HepG2 (cell line): ENCODE results near the gene TBX5. TPM values are rescaled to one million over a fixed set of nuclear protein-coding genes. Genes with fewer than 3 reads are reported as not detected.

Experiments used
- ATAC-seq: fragments of 200-7000 bp; cut with Tn5 transposase; 3 replicates; pipeline ENCODE4 v1.9.1; 2020; ENCODE audit warnings: mild to moderate bottlenecking, moderate library complexity
- BruUV-seq: library from RNA; stranded (reverse); fragments of 400-500 nt; replicated peaks from 2 replicates; lab custom pipeline; 2021; lab: Mats Ljungman, UMichigan
- CTCF ChIA-PET: fragments of 300-600 bp; formaldehyde crosslinking; extraction: SDS; loops from one replicate; lab custom pipeline; 2021; ENCODE audit warnings: low total read pairs, inconsistent platforms, low intra/inter-chr PET ratio; lab: Yijun Ruan, JAX
- POLR2A ChIA-PET: fragments of 350-600 bp; sonication (Branson Sonifier 250); formaldehyde crosslinking; loops from one replicate; lab custom pipeline; 2020; ENCODE audit warnings: antibody characterized with exemption, inconsistent platforms; lab: Yijun Ruan, JAX
- DNase-seq: peaks from one replicate; pipeline ENCODE4 v3.0.0-alpha.2; 2015; ENCODE audit warnings: low spot score
- FAIRE-seq: peaks from 3 replicates; lab custom pipeline; 2011; peaks lifted over from hg19 to GRCh38; lab: Jason Lieb, UNC
- H2AFZ ChIP-seq: one replicate; pipeline ENCODE4 v1.6.1; 2011; ENCODE audit warnings: low read length, inconsistent platforms
- H3K27ac ChIP-seq: fragments of 300-600 bp; 3 replicates; pipeline ENCODE4 v1.8.0; 2011; ENCODE audit warnings: mixed run types, mild to moderate bottlenecking, mixed read lengths, low read length, inconsistent platforms; ENCODE audit not compliant: insufficient read depth; ENCODE audit errors: extremely low read length
- H3K27me3 ChIP-seq, 2 experiments: fragments of 200-600 bp in 1 of 2; 2 replicates in 1 of 2; 3 replicates in 1 of 2; pipeline versions ENCODE4 v1.6.0 to v1.8.0; 2011; ENCODE audit warnings: low read length in 2 of 2, mild to moderate bottlenecking in 2 of 2, moderate library complexity in 2 of 2, inconsistent platforms in 1 of 2; ENCODE audit not compliant: insufficient read depth in 2 of 2, control insufficient read depth in 1 of 2
- H3K36me3 ChIP-seq, 2 experiments: fragments of 200-600 bp in 1 of 2; replicated peaks in 1 of 2; 2 replicates in 1 of 2; 3 replicates in 1 of 2; pipeline versions ENCODE4 v1.5.1 to v1.8.0; 2011; ENCODE audit warnings: low read length in 2 of 2, inconsistent platforms in 1 of 2; ENCODE audit not compliant: insufficient read depth in 2 of 2, control insufficient read depth in 1 of 2
- H3K4me1 ChIP-seq: 2 replicates; pipeline ENCODE4 v1.5.1; 2012; ENCODE audit warnings: low read length, inconsistent platforms; ENCODE audit not compliant: insufficient read depth
- H3K4me2 ChIP-seq: 2 replicates; pipeline ENCODE4 v1.6.0; 2011; ENCODE audit warnings: low read depth, low read length, inconsistent platforms
- H3K4me3 ChIP-seq, 3 experiments: fragments of 200-600 bp in 1 of 3; sonication (generic), shearing (Covaris generic) in 1 of 3; replicated peaks in 1 of 3; 2 replicates each; pipeline ENCODE4 v1.5.1; 2011 to 2016; ENCODE audit warnings: low read length in 3 of 3, inconsistent platforms in 2 of 3, low read depth in 2 of 3, mild to moderate bottlenecking in 2 of 3, control low read depth in 1 of 3, mixed read lengths in 1 of 3; ENCODE audit not compliant: insufficient read depth in 1 of 3
- H3K79me2 ChIP-seq: one replicate; pipeline ENCODE4 v1.6.1; 2011; ENCODE audit warnings: low read length, inconsistent platforms; ENCODE audit not compliant: insufficient read depth
- H3K9ac ChIP-seq: 2 replicates; pipeline ENCODE4 v1.6.0; 2011; ENCODE audit warnings: mild to moderate bottlenecking, low read depth, low read length, inconsistent platforms; ENCODE audit not compliant: insufficient read depth
- H3K9me3 ChIP-seq: 2 replicates; pipeline ENCODE4 v1.5.1; 2012; ENCODE audit warnings: mild to moderate bottlenecking, low read length
- H4K20me1 ChIP-seq: 2 replicates; pipeline ENCODE4 v1.6.0; 2011; ENCODE audit warnings: inconsistent platforms, mild to moderate bottlenecking, low read length, moderate library complexity; ENCODE audit not compliant: insufficient read depth
- AGO1 ChIP-seq: fragments of 200-400 bp; formaldehyde crosslinking; IDR thresholded peaks from 2 replicates; pipeline ENCODE4 v1.6.1; 2017; ENCODE audit warnings: mild to moderate bottlenecking, low read depth, low read length, moderate library complexity; ENCODE audit not compliant: poor library complexity, severe bottlenecking
- GATAD2A ChIP-seq: IDR thresholded peaks from 2 replicates; pipeline ENCODE4 v1.6.1; 2016
- HOXA5 ChIP-seq: sonication (generic); formaldehyde crosslinking; IDR thresholded peaks from 2 replicates; pipeline ENCODE4 v1.4.0; 2020; ENCODE audit warnings: missing genetic modification reagents
- ZMYM4 ChIP-seq: sonication (generic); formaldehyde crosslinking; IDR thresholded peaks from 2 replicates; pipeline ENCODE4 v1.8.1; 2023; ENCODE audit warnings: mild to moderate bottlenecking, missing genetic modification reagents
- ZNF101 ChIP-seq: sonication (generic); formaldehyde crosslinking; IDR thresholded peaks from 2 replicates; pipeline ENCODE4 v1.4.0; 2020; ENCODE audit warnings: mild to moderate bottlenecking, low read depth, missing genetic modification reagents, borderline replicate concordance
- WGBS: methylation state at CpG from one replicate; pipeline ENCODE4 v1.1.6; 2017; ENCODE audit warnings: low lambda C conversion rate; 5-methylcytosine and 5-hydroxymethylcytosine counted together
- in situ Hi-C: cut with HindIII; loops from 2 replicates; pipeline ENCODE4 v1.10.0; 2017; ENCODE audit warnings: low pct_unique_long_range_greater_than_20kb; ENCODE audit not compliant: extremely low pct_ligation_motif_present
- intact Hi-C: fragments of 100-400 bp; cut with micrococcal nuclease; formaldehyde crosslinking; loops from one replicate; pipeline ENCODE4 v1.10.0; 2022; ENCODE audit not compliant: unreplicated experiment
- polyA plus RNA-seq, 8 experiments: library from polyadenylated mRNA; depleted of rRNA in 3 of 8; stranded (reverse) in 7 of 8; unstranded in 1 of 8; fragments of >200 nt; fragmentation: Illumina TruSeq in 4 of 8; extraction: Trizol in 4 of 8; gene quantifications; 2 replicates each; pipeline versions ENCODE4 v1.2.1 to v1.2.3, GENCODE V29; 2011 to 2016; ENCODE audit warnings: low read depth in 4 of 8, missing spikeins in 1 of 8, mixed read lengths in 1 of 8; ENCODE audit not compliant: insufficient read depth in 1 of 8
- total RNA-seq, 5 experiments: library from RNA; depleted of rRNA; stranded (reverse); fragments of >200 nt; fragmentation: Illumina TruSeq; extraction: Trizol; gene quantifications; 2 replicates each; pipeline ENCODE4 v1.2.3, GENCODE V29; 2016; ENCODE audit warnings: low read depth in 1 of 5
- TF ChIP-seq, protein P1 (sequence below): sonication (generic); formaldehyde crosslinking; IDR thresholded peaks from 2 replicates; pipeline ENCODE4 v1.4.0; 2020; ENCODE audit warnings: low read depth, mild to moderate bottlenecking, missing genetic modification reagents
- TF ChIP-seq, protein P2 (sequence below): sonication (generic); formaldehyde crosslinking; IDR thresholded peaks from 2 replicates; pipeline ENCODE4 v1.8.0; 2022; ENCODE audit warnings: missing genetic modification reagents, mild to moderate bottlenecking, borderline replicate concordance

The TBX5 gene
- total and polyA plus RNA-seq, 2 of the 13 experiments (the other 11 are each of a cell fraction or from before 2014, with no cell fraction given), result not detected

DNA sequence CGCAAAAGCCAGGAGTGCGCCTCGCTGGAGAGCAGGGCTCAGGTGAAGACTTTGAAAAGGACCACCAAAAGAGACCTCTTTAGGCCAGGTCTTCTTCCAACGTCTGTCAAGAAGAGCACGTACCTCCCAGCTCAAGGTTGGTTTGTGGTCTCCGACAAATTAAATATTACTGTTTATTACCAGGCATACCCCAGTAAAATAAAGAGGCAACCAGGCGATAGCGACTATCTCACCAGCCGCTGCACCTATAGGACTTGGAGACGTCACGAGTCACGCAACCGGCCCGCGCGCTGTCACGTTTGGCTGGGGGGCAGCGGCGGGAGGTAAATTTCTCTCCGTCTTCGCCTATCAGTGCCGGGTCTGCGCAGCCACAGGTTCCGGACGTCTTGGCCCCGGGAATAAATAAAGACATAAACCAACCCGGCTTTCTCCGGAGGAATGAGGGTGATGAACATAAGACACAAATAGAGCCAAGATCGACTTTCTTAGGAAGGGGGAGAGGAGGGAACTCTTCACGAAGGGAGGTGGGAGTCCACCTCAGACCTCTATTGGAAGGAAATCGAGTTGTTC is 2.0 kb upstream of the TBX5 start:
- H3K4me3 ChIP-seq, result no peak overlapping the region
- H4K20me1 ChIP-seq, result no peaks in the 10 kb centered on the region
- TF ChIP-seq, protein P1, sequence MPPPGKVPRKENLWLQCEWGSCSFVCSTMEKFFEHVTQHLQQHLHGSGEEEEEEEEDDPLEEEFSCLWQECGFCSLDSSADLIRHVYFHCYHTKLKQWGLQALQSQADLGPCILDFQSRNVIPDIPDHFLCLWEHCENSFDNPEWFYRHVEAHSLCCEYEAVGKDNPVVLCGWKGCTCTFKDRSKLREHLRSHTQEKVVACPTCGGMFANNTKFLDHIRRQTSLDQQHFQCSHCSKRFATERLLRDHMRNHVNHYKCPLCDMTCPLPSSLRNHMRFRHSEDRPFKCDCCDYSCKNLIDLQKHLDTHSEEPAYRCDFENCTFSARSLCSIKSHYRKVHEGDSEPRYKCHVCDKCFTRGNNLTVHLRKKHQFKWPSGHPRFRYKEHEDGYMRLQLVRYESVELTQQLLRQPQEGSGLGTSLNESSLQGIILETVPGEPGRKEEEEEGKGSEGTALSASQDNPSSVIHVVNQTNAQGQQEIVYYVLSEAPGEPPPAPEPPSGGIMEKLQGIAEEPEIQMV (CRISPR knock-in tag), result no peak
- TF ChIP-seq GATAD2A (no peak), ZMYM4 (CRISPR knock-in tag) (no peak), ZNF101 (no peak), AGO1 (no peak), HOXA5 (CRISPR knock-in tag) (no peak)
- TF ChIP-seq, protein P2, sequence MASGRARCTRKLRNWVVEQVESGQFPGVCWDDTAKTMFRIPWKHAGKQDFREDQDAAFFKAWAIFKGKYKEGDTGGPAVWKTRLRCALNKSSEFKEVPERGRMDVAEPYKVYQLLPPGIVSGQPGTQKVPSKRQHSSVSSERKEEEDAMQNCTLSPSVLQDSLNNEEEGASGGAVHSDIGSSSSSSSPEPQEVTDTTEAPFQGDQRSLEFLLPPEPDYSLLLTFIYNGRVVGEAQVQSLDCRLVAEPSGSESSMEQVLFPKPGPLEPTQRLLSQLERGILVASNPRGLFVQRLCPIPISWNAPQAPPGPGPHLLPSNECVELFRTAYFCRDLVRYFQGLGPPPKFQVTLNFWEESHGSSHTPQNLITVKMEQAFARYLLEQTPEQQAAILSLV (CRISPR knock-in tag), result no peak
- H3K9ac ChIP-seq, result no peak overlapping the region
- H3K9me3 ChIP-seq, result no peaks in the 10 kb centered on the region
- FAIRE-seq (no peak), ATAC-seq (no peak), DNase-seq (no peak)
- CTCF ChIA-PET, result no interaction called here
- no peaks in the 10 kb centered on the region for H3K4me1 ChIP-seq
- H3K4me2 ChIP-seq, result no peak overlapping the region
- H3K27ac ChIP-seq, result no peak overlapping the region
- no TSS peak for BruUV-seq
- H3K27me3 ChIP-seq, result peaks cover 4 to 86% of the 10 kb centered on the region in 2 experiments
- in situ Hi-C loops (no loop called here), intact Hi-C loops (no loop called here)
- POLR2A ChIA-PET, result no interaction called here
- 65% methylated on average over 31 of the region's 31 CpGs for WGBS
- no peak overlapping the region for H2AFZ ChIP-seq
- no peaks in the 10 kb centered on the region for H3K79me2 ChIP-seq
- no peaks in the 10 kb centered on the region for H3K36me3 ChIP-seq
